IMR-90 (cell line): ENCODE data around the gene SNX14. TPM values are rescaled to one million over a fixed set of nuclear protein-coding genes. Genes with fewer than 3 reads are reported as not detected.
A peak's percentile ranks its signal among the peaks of the same experiment; 100 is the strongest.

Experiments
- ATAC-seq: fragments of 200-7000 bp; cut with Tn5 transposase; 2 replicates; pipeline ENCODE4 v1.9.1; 2020; ENCODE audit warnings: low read depth, mild to moderate bottlenecking, moderate library complexity
- BruUV-seq: library from RNA; stranded (reverse); fragments of 400-500 nt; replicated peaks from 2 replicates; lab custom pipeline; 2021; lab: Mats Ljungman, UMichigan
- CTCF ChIA-PET: fragments of 300-600 bp; formaldehyde crosslinking; extraction: SDS; loops from one replicate; lab custom pipeline; 2021; ENCODE audit warnings: antibody characterized with exemption; lab: Yijun Ruan, JAX
- POLR2A ChIA-PET: fragments of 300-600 bp; sonication (Branson Sonifier 250); formaldehyde crosslinking; loops from one replicate; lab custom pipeline; 2022; ENCODE audit warnings: antibody characterized with exemption; ENCODE audit not compliant: unreplicated experiment; lab: Charles Lee
- DNase-seq: peaks from one replicate; pipeline ENCODE4 v3.0.0; 2013
- H2AFZ ChIP-seq: replicated peaks from 2 replicates; pipeline ENCODE3; 2013; ENCODE audit warnings: low read length, mild to moderate bottlenecking; ENCODE audit not compliant: poor library complexity
- H2AK5ac ChIP-seq: 2 replicates; pipeline ENCODE4 v1.6.1; 2013; ENCODE audit warnings: low read depth, low read length, inconsistent platforms
- H2AK9ac ChIP-seq: replicated peaks from 2 replicates; pipeline ENCODE3; 2013; ENCODE audit warnings: mild to moderate bottlenecking, low read depth, low read length, moderate library complexity; ENCODE audit not compliant: poor library complexity
- H2BK120ac ChIP-seq: 2 replicates; pipeline ENCODE4 v1.6.1; 2013; ENCODE audit warnings: low read depth, low read length, inconsistent platforms
- H2BK15ac ChIP-seq: 3 replicates; pipeline ENCODE4 v1.6.1; 2013; ENCODE audit warnings: low read depth, low read length, inconsistent platforms
- H2BK20ac ChIP-seq: 2 replicates; pipeline ENCODE4 v1.6.1; 2013; ENCODE audit warnings: low read depth, mild to moderate bottlenecking, inconsistent platforms, low read length, moderate library complexity
- H2BK5ac ChIP-seq: 2 replicates; pipeline ENCODE4 v1.6.1; 2013; ENCODE audit warnings: mild to moderate bottlenecking, low read depth, low read length, inconsistent platforms; ENCODE audit not compliant: poor library complexity, severe bottlenecking
- H3K14ac ChIP-seq: replicated peaks from 2 replicates; pipeline ENCODE4 v1.6.1; 2013; ENCODE audit warnings: low read depth, low read length, inconsistent platforms
- H3K18ac ChIP-seq: 2 replicates; pipeline ENCODE4 v1.6.1; 2013; ENCODE audit warnings: low read depth, low read length, control low read depth
- H3K23ac ChIP-seq: 2 replicates; pipeline ENCODE4 v1.6.1; 2013; ENCODE audit warnings: low read depth, low read length, inconsistent platforms
- H3K27ac ChIP-seq: 2 replicates; pipeline ENCODE4 v1.5.1; 2013; ENCODE audit warnings: mild to moderate bottlenecking, control low read depth, low read length; ENCODE audit not compliant: insufficient read depth
- H3K27me3 ChIP-seq: 2 replicates; pipeline ENCODE4 v1.6.1; 2013; ENCODE audit warnings: low read length; ENCODE audit not compliant: control insufficient read depth, insufficient read depth
- H3K36me3 ChIP-seq: 2 replicates; pipeline ENCODE4 v1.6.1; 2013; ENCODE audit warnings: low read length, mixed read lengths; ENCODE audit not compliant: control insufficient read depth, insufficient read depth
- H3K4ac ChIP-seq: 2 replicates; pipeline ENCODE4 v1.6.1; 2013; ENCODE audit warnings: low read depth, low read length, inconsistent platforms
- H3K4me1 ChIP-seq: 2 replicates; pipeline ENCODE4 v1.6.1; 2013; ENCODE audit warnings: low read length, mixed read lengths; ENCODE audit not compliant: control insufficient read depth, insufficient read depth
- H3K4me2 ChIP-seq: 2 replicates; pipeline ENCODE4 v1.6.1; 2013; ENCODE audit warnings: low read depth, mild to moderate bottlenecking, control low read depth, low read length, moderate library complexity
- H3K4me3 ChIP-seq: 2 replicates; pipeline ENCODE4 v1.5.1; 2013; ENCODE audit warnings: low read depth, mild to moderate bottlenecking, control low read depth, low read length, moderate library complexity; ENCODE audit not compliant: insufficient read depth
- H3K56ac ChIP-seq: 2 replicates; pipeline ENCODE4 v1.6.1; 2013; ENCODE audit warnings: low read length, inconsistent platforms; ENCODE audit not compliant: insufficient read depth; ENCODE audit errors: extremely low read depth
- H3K79me1 ChIP-seq, 2 experiments: 2 replicates each; pipeline ENCODE4 v1.6.1; 2013; ENCODE audit warnings: low read length in 2 of 2, inconsistent platforms in 1 of 2, low read depth in 1 of 2
- H3K9ac ChIP-seq: 2 replicates; pipeline ENCODE4 v1.6.1; 2013; ENCODE audit warnings: low read depth, low read length, control low read depth
- H3K9me1 ChIP-seq: 2 replicates; pipeline ENCODE4 v1.6.1; 2013; ENCODE audit warnings: low read length, inconsistent platforms; ENCODE audit not compliant: insufficient read depth
- H3K9me3 ChIP-seq: 2 replicates; pipeline ENCODE4 v1.6.1; 2013; ENCODE audit warnings: low read length; ENCODE audit not compliant: control insufficient read depth, insufficient read depth
- H4K20me1 ChIP-seq: 2 replicates; pipeline ENCODE4 v1.6.1; 2013; ENCODE audit warnings: low read length, inconsistent platforms; ENCODE audit not compliant: insufficient read depth
- H4K5ac ChIP-seq: 2 replicates; pipeline ENCODE4 v1.6.1; 2013; ENCODE audit warnings: mild to moderate bottlenecking, low read depth, low read length, control low read depth
- H4K8ac ChIP-seq, 2 experiments: 2 replicates each; pipeline ENCODE4 v1.6.1; 2013; ENCODE audit warnings: low read depth in 2 of 2, low read length in 2 of 2, control low read depth in 1 of 2, inconsistent platforms in 1 of 2
- H4K91ac ChIP-seq: 2 replicates; pipeline ENCODE4 v1.6.1; 2013; ENCODE audit warnings: low read depth, low read length, inconsistent platforms; ENCODE audit not compliant: insufficient read depth
- CHD1 ChIP-seq: IDR thresholded peaks from 2 replicates; pipeline ENCODE4 v1.6.1; 2012; ENCODE audit warnings: low read depth, low read length, improper control_type of control experiment
- FOS ChIP-seq: fragments of 150-350 bp; IDR thresholded peaks from 2 replicates; pipeline ENCODE4 v1.6.1; 2016; ENCODE audit warnings: low read depth, low read length
- MAZ ChIP-seq: IDR thresholded peaks from 2 replicates; pipeline ENCODE4 v1.6.1; 2012; ENCODE audit warnings: low read depth, mild to moderate bottlenecking, low read length, improper control_type of control experiment, moderate library complexity, borderline replicate concordance
- POLR2A ChIP-seq: IDR thresholded peaks from 2 replicates; pipeline ENCODE4 v1.6.1; 2012; ENCODE audit warnings: mild to moderate bottlenecking, low read depth, low read length
- RCOR1 ChIP-seq: IDR thresholded peaks from 2 replicates; pipeline ENCODE4 v1.6.1; 2012; ENCODE audit warnings: mild to moderate bottlenecking, low read length, improper control_type of control experiment; ENCODE audit not compliant: insufficient replicate concordance
- dilution Hi-C: fragments of 300-500 bp; cut with HindIII; formaldehyde crosslinking; loops from one replicate; pipeline ENCODE4 v1.14.3; 2018; ENCODE audit warnings: low sequenced_read_pairs; ENCODE audit not compliant: unreplicated experiment
- in situ Hi-C: fragments of 300-500 bp; cut with MboI; formaldehyde crosslinking; loops from 3 replicates; pipeline ENCODE4 v1.14.3; 2019; ENCODE audit warnings: low sequenced_read_pairs, inconsistent platforms, mixed read lengths
- intact Hi-C: fragments of 100-400 bp; cut with micrococcal nuclease; formaldehyde crosslinking; loops from 2 replicates; pipeline ENCODE4 v1.10.0; 2022
- polyA plus RNA-seq, 3 experiments: library from polyadenylated mRNA; depleted of rRNA; stranded (reverse); fragments of >200 nt; gene quantifications; 2 replicates each; pipeline ENCODE4 v1.2.3, GENCODE V29; 2012; ENCODE audit warnings: low replicate concordance in 1 of 3
- total RNA-seq: library from RNA; depleted of rRNA; stranded (reverse); fragments of >200 nt; gene quantifications from 2 replicates; pipeline ENCODE4 v1.2.3, GENCODE V29; 2012
- TF ChIP-seq, protein P1 (sequence below): fragments of 150-350 bp; IDR thresholded peaks from 2 replicates; pipeline ENCODE4 v1.6.1; 2016; ENCODE audit warnings: low read depth, mild to moderate bottlenecking, low read length, moderate library complexity, borderline replicate concordance

The SNX14 gene
- total and polyA plus RNA-seq, 2 of the 4 experiments (the other 2 are of a cell fraction), result 39.9 to 61.8 TPM

DNA sequence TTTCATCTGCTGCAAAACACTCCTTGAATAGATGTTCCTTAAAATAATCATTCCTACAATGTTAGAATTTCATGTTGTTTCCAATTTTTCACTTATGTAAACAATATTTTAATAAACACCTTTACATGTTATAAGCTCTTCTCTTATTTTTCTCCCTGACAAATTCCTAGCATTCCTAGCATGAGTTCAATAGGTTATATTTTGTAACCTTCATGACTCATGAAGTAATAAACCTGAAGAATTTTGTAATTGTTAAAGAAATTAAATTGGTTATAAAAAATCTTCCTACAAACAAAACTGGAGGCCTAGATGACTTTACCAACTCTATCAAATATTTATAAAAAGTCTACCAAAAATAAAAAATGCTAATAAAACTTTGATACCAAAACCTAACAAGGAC lies 77.5 kb downstream of the SNX14 start:
- H3K9ac ChIP-seq, result no peak overlapping the region
- in situ Hi-C loops (no loop called here), intact Hi-C loops (no loop called here), dilution Hi-C loops (no loop called here)
- H2BK5ac ChIP-seq, result no peak overlapping the region
- no peak overlapping the region for H3K23ac ChIP-seq
- DNase-seq, result peak; percentile 17
- H3K56ac ChIP-seq, result no peak overlapping the region
- H2AFZ ChIP-seq, result no peak overlapping the region
- H2BK20ac ChIP-seq, result no peak overlapping the region
- H3K27me3 ChIP-seq, result no peaks in the 10 kb centered on the region
- no peak overlapping the region for H4K8ac ChIP-seq
- no peak overlapping the region for H2AK9ac ChIP-seq
- H3K9me1 ChIP-seq, result no peaks in the 10 kb centered on the region
- H3K9me3 ChIP-seq, result no peaks in the 10 kb centered on the region
- H3K36me3 ChIP-seq, result peaks cover 18% of the 10 kb centered on the region
- no peak overlapping the region for H3K4me2 ChIP-seq
- H4K20me1 ChIP-seq, result no peaks in the 10 kb centered on the region
- H4K91ac ChIP-seq, result no peak overlapping the region
- CTCF ChIA-PET, result interaction anchor here (1.5 kb wide), 1 partner anchor 21 kb away, joined by 4 read pairs; no protein-coding TSS in a partner anchor
- 0 out of 2 replicates have a peak, but pooled peaks have one; percentile 37 for ATAC-seq
- H3K4me1 ChIP-seq, result peaks cover 3% of the 10 kb centered on the region
- H3K27ac ChIP-seq, result no peak overlapping the region
- no peak overlapping the region for H2BK15ac ChIP-seq
- H3K14ac ChIP-seq, result no peak overlapping the region
- no peak overlapping the region for H2BK120ac ChIP-seq
- no peak overlapping the region for H4K5ac ChIP-seq
- POLR2A ChIA-PET, result no interaction called here
- BruUV-seq, result no TSS peak
- peaks cover 0 to 2% of the 10 kb centered on the region in 2 experiments; a peak in 1 of 4 replicates for H3K79me1 ChIP-seq
- H3K18ac ChIP-seq, result no peak overlapping the region
- H2AK5ac ChIP-seq, result no peak overlapping the region
- H3K4ac ChIP-seq, result no peak overlapping the region
- no peak overlapping the region for H3K4me3 ChIP-seq
- TF ChIP-seq CHD1 (no peak), RCOR1 (no peak), FOS (no peak), MAZ (no peak), POLR2A (no peak)
- TF ChIP-seq, protein P1, sequence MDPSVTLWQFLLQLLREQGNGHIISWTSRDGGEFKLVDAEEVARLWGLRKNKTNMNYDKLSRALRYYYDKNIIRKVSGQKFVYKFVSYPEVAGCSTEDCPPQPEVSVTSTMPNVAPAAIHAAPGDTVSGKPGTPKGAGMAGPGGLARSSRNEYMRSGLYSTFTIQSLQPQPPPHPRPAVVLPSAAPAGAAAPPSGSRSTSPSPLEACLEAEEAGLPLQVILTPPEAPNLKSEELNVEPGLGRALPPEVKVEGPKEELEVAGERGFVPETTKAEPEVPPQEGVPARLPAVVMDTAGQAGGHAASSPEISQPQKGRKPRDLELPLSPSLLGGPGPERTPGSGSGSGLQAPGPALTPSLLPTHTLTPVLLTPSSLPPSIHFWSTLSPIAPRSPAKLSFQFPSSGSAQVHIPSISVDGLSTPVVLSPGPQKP, result no peak
